HEK293 (cell line): ENCODE measurements around the gene NUFIP2.

Experiments used
- GLIS1 ChIP-seq: fragments of 450-650 bp; formaldehyde crosslinking; IDR thresholded peaks from 2 replicates; pipeline ENCODE4 v1.5.1; 2016; ENCODE audit warnings: missing biosample characterization, missing genetic modification characterization
- KLF1 ChIP-seq: fragments of 450-650 bp; formaldehyde crosslinking; IDR thresholded peaks from 2 replicates; pipeline ENCODE4 v1.5.1; 2016; ENCODE audit warnings: missing biosample characterization, missing genetic modification characterization
- REPIN1 ChIP-seq: fragments of 450-650 bp; formaldehyde crosslinking; IDR thresholded peaks from 2 replicates; pipeline ENCODE4 v1.5.1; 2017; ENCODE audit warnings: missing biosample characterization, missing genetic modification characterization, low read depth
- SP3 ChIP-seq: fragments of 450-650 bp; formaldehyde crosslinking; IDR thresholded peaks from 2 replicates; pipeline ENCODE4 v1.5.1; 2016; ENCODE audit warnings: missing biosample characterization, missing genetic modification characterization
- ZFP3 ChIP-seq: fragments of 450-650 bp; formaldehyde crosslinking; IDR thresholded peaks from 2 replicates; pipeline ENCODE4 v1.5.1; 2016; ENCODE audit warnings: low read depth, missing biosample characterization, missing genetic modification characterization
- ZNF155 ChIP-seq: fragments of 450-650 bp; formaldehyde crosslinking; IDR thresholded peaks from 2 replicates; pipeline ENCODE4 v1.5.1; 2016; ENCODE audit warnings: missing biosample characterization, missing genetic modification characterization
- ZNF184 ChIP-seq: fragments of 450-650 bp; IDR thresholded peaks from 2 replicates; pipeline ENCODE4 v1.5.1; 2018; ENCODE audit warnings: missing biosample characterization, mild to moderate bottlenecking, missing genetic modification characterization
- ZNF23 ChIP-seq: fragments of 450-650 bp; formaldehyde crosslinking; IDR thresholded peaks from 2 replicates; pipeline ENCODE4 v1.5.1; 2016; ENCODE audit warnings: missing biosample characterization, missing genetic modification characterization, borderline replicate concordance
- ZNF292 ChIP-seq: fragments of 450-650 bp; formaldehyde crosslinking; IDR thresholded peaks from 2 replicates; pipeline ENCODE4 v1.5.1; 2016; ENCODE audit warnings: low read depth, missing biosample characterization, missing genetic modification characterization, borderline replicate concordance
- ZNF416 ChIP-seq: fragments of 450-650 bp; formaldehyde crosslinking; IDR thresholded peaks from 2 replicates; pipeline ENCODE4 v1.5.1; 2016; ENCODE audit warnings: missing biosample characterization, missing genetic modification characterization
- ZNF548 ChIP-seq: fragments of 450-650 bp; formaldehyde crosslinking; IDR thresholded peaks from 2 replicates; pipeline ENCODE4 v1.5.1; 2016; ENCODE audit warnings: missing biosample characterization, missing genetic modification characterization
- ZNF654 ChIP-seq: fragments of 450-650 bp; formaldehyde crosslinking; IDR thresholded peaks from 2 replicates; pipeline ENCODE4 v1.5.1; 2016; ENCODE audit warnings: low read depth, missing biosample characterization, missing genetic modification characterization
- ZNF658 ChIP-seq: fragments of 450-650 bp; formaldehyde crosslinking; IDR thresholded peaks from 2 replicates; pipeline ENCODE4; 2016; ENCODE audit warnings: missing biosample characterization, missing genetic modification characterization
- ZNF843 ChIP-seq: fragments of 450-650 bp; formaldehyde crosslinking; IDR thresholded peaks from 2 replicates; pipeline ENCODE4 v1.5.1; 2016; ENCODE audit warnings: missing biosample characterization, missing genetic modification characterization
- TF ChIP-seq, protein P1 (sequence below): fragments of 450-650 bp; formaldehyde crosslinking; IDR thresholded peaks from 2 replicates; pipeline ENCODE4 v1.5.1; 2016; ENCODE audit warnings: missing biosample characterization, missing genetic modification characterization, borderline replicate concordance
- TF ChIP-seq, protein P2 (sequence below): fragments of 450-650 bp; formaldehyde crosslinking; IDR thresholded peaks from 2 replicates; pipeline ENCODE4 v1.5.1; 2016; ENCODE audit warnings: missing biosample characterization, missing genetic modification characterization
- TF ChIP-seq, protein P3 (sequence below): fragments of 450-650 bp; formaldehyde crosslinking; IDR thresholded peaks from 2 replicates; pipeline ENCODE4 v1.5.1; 2017; ENCODE audit warnings: missing biosample characterization, mild to moderate bottlenecking, missing genetic modification characterization, moderate library complexity
- TF ChIP-seq, protein P4 (sequence below): fragments of 450-650 bp; formaldehyde crosslinking; IDR thresholded peaks from 2 replicates; pipeline ENCODE4 v1.5.1; 2016; ENCODE audit warnings: missing biosample characterization, missing genetic modification characterization
- TF ChIP-seq, protein P5 (sequence below): fragments of 450-650 bp; formaldehyde crosslinking; IDR thresholded peaks from 2 replicates; pipeline ENCODE4 v1.5.1; 2016; ENCODE audit warnings: missing biosample characterization, missing genetic modification characterization
- TF ChIP-seq, protein P6 (sequence below): fragments of 450-650 bp; formaldehyde crosslinking; IDR thresholded peaks from 2 replicates; pipeline ENCODE4 v1.5.1; 2016; ENCODE audit warnings: missing biosample characterization, missing genetic modification characterization, low read depth
- TF ChIP-seq, protein P7 (sequence below): fragments of 450-650 bp; formaldehyde crosslinking; IDR thresholded peaks from 2 replicates; pipeline ENCODE4; 2016; ENCODE audit warnings: missing biosample characterization, missing genetic modification characterization
- TF ChIP-seq, protein P8 (sequence below): fragments of 450-650 bp; formaldehyde crosslinking; IDR thresholded peaks from 2 replicates; pipeline ENCODE4 v1.5.1; 2016; ENCODE audit warnings: missing biosample characterization, missing genetic modification characterization
- TF ChIP-seq, protein P9 (sequence below): fragments of 450-650 bp; formaldehyde crosslinking; IDR thresholded peaks from 2 replicates; pipeline ENCODE4 v1.5.1; 2016; ENCODE audit warnings: missing biosample characterization, missing genetic modification characterization

NUFIP2 gene

DNA sequence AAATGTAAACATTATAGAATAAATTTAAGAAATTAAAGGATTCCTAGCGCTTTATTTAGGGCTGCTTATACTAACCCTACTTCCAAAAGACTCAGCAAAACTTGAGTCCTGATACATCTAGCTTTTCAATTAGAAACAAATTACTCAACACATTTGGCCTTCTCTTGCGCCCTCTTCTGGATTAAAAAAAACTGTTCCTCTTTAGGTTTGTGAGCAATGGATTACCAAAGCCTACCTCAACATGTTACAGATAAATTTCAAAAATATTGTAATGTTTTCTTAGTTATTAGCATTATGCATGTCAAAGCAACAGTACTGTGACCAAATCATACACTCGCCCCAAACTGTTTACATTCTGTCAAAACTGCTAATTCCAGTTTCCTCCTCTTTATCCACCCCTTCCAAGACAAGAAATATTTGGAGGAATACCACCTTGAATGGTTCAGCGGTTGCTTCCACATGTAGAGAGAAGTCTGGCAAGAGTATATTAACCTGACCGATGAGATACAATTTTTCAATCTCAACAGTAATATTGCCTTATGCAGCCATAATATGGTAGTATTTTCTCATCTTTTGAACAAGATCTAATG lies 2.7 kb downstream of the NUFIP2 start (continued):
- TF ChIP-seq ZNF23 (tag by site-specific recombination) (no peak), ZNF658 (tag by site-specific recombination) (no peak), ZNF184 (0 out of 2 replicates have a peak, but pooled peaks have one; percentile 37), KLF1 (tag by site-specific recombination) (no peak), ZNF292 (no peak), ZNF654 (tag by site-specific recombination) (peak; percentile 78), GLIS1 (tag by site-specific recombination) (no peak), ZFP3 (no peak), ZNF843 (no peak), ZNF155 (tag by site-specific recombination) (no peak), SP3 (tag by site-specific recombination) (no peak), ZNF416 (tag by site-specific recombination) (no peak), REPIN1 (tag by site-specific recombination) (no peak), ZNF548 (no peak)
- TF ChIP-seq, protein P1, sequence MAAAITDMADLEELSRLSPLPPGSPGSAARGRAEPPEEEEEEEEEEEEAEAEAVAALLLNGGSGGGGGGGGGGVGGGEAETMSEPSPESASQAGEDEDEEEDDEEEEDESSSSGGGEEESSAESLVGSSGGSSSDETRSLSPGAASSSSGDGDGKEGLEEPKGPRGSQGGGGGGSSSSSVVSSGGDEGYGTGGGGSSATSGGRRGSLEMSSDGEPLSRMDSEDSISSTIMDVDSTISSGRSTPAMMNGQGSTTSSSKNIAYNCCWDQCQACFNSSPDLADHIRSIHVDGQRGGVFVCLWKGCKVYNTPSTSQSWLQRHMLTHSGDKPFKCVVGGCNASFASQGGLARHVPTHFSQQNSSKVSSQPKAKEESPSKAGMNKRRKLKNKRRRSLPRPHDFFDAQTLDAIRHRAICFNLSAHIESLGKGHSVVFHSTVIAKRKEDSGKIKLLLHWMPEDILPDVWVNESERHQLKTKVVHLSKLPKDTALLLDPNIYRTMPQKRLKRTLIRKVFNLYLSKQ (tag by site-specific recombination) = no peak
- TF ChIP-seq, protein P2, sequence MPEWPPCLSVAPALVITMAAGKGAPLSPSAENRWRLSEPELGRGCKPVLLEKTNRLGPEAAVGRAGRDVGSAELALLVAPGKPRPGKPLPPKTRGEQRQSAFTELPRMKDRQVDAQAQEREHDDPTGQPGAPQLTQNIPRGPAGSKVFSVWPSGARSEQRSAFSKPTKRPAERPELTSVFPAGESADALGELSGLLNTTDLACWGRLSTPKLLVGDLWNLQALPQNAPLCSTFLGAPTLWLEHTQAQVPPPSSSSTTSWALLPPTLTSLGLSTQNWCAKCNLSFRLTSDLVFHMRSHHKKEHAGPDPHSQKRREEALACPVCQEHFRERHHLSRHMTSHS (tag by site-specific recombination) = no peak
- TF ChIP-seq, protein P3, sequence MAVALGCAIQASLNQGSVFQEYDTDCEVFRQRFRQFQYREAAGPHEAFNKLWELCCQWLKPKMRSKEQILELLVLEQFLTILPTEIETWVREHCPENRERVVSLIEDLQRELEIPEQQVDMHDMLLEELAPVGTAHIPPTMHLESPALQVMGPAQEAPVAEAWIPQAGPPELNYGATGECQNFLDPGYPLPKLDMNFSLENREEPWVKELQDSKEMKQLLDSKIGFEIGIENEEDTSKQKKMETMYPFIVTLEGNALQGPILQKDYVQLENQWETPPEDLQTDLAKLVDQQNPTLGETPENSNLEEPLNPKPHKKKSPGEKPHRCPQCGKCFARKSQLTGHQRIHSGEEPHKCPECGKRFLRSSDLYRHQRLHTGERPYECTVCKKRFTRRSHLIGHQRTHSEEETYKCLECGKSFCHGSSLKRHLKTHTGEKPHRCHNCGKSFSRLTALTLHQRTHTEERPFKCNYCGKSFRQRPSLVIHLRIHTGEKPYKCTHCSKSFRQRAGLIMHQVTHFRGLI (tag by site-specific recombination) = no peak
- TF ChIP-seq, protein P4, sequence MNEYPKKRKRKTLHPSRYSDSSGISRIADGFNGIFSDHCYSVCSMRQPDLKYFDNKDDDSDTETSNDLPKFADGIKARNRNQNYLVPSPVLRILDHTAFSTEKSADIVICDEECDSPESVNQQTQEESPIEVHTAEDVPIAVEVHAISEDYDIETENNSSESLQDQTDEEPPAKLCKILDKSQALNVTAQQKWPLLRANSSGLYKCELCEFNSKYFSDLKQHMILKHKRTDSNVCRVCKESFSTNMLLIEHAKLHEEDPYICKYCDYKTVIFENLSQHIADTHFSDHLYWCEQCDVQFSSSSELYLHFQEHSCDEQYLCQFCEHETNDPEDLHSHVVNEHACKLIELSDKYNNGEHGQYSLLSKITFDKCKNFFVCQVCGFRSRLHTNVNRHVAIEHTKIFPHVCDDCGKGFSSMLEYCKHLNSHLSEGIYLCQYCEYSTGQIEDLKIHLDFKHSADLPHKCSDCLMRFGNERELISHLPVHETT (tag by site-specific recombination) = no peak
- TF ChIP-seq, protein P5, sequence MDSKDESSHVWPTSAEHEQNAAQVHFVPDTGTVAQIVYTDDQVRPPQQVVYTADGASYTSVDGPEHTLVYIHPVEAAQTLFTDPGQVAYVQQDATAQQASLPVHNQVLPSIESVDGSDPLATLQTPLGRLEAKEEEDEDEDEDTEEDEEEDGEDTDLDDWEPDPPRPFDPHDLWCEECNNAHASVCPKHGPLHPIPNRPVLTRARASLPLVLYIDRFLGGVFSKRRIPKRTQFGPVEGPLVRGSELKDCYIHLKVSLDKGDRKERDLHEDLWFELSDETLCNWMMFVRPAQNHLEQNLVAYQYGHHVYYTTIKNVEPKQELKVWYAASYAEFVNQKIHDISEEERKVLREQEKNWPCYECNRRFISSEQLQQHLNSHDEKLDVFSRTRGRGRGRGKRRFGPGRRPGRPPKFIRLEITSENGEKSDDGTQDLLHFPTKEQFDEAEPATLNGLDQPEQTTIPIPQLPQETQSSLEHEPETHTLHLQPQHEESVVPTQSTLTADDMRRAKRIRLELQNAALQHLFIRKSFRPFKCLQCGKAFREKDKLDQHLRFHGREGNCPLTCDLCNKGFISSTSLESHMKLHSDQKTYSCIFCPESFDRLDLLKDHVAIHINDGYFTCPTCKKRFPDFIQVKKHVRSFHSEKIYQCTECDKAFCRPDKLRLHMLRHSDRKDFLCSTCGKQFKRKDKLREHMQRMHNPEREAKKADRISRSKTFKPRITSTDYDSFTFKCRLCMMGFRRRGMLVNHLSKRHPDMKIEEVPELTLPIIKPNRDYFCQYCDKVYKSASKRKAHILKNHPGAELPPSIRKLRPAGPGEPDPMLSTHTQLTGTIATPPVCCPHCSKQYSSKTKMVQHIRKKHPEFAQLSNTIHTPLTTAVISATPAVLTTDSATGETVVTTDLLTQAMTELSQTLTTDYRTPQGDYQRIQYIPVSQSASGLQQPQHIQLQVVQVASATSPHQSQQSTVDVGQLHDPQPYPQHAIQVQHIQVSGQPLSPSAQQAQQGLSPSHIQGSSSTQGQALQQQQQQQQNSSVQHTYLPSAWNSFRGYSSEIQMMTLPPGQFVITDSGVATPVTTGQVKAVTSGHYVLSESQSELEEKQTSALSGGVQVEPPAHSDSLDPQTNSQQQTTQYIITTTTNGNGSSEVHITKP (tag by site-specific recombination) = peak; percentile 9; the same call in 1 of the 2 replicates
- TF ChIP-seq, protein P6, sequence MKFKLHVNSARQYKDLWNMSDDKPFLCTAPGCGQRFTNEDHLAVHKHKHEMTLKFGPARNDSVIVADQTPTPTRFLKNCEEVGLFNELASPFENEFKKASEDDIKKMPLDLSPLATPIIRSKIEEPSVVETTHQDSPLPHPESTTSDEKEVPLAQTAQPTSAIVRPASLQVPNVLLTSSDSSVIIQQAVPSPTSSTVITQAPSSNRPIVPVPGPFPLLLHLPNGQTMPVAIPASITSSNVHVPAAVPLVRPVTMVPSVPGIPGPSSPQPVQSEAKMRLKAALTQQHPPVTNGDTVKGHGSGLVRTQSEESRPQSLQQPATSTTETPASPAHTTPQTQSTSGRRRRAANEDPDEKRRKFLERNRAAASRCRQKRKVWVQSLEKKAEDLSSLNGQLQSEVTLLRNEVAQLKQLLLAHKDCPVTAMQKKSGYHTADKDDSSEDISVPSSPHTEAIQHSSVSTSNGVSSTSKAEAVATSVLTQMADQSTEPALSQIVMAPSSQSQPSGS (tag by site-specific recombination) = no peak
- TF ChIP-seq, protein P7, sequence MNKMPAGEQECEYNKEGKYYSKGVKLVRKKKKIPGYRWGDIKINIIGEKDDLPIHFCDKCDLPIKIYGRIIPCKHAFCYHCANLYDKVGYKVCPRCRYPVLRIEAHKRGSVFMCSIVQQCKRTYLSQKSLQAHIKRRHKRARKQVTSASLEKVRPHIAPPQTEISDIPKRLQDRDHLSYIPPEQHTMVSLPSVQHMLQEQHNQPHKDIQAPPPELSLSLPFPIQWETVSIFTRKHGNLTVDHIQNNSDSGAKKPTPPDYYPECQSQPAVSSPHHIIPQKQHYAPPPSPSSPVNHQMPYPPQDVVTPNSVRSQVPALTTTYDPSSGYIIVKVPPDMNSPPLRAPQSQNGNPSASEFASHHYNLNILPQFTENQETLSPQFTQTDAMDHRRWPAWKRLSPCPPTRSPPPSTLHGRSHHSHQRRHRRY (tag by site-specific recombination) = no peak
- TF ChIP-seq, protein P8, sequence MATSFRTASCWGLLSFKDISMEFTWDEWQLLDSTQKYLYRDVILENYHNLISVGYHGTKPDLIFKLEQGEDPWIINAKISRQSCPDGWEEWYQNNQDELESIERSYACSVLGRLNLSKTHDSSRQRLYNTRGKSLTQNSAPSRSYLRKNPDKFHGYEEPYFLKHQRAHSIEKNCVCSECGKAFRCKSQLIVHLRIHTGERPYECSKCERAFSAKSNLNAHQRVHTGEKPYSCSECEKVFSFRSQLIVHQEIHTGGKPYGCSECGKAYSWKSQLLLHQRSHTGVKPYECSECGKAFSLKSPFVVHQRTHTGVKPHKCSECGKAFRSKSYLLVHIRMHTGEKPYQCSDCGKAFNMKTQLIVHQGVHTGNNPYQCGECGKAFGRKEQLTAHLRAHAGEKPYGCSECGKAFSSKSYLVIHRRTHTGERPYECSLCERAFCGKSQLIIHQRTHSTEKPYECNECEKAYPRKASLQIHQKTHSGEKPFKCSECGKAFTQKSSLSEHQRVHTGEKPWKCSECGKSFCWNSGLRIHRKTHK (tag by site-specific recombination) = no peak
- TF ChIP-seq, protein P9, sequence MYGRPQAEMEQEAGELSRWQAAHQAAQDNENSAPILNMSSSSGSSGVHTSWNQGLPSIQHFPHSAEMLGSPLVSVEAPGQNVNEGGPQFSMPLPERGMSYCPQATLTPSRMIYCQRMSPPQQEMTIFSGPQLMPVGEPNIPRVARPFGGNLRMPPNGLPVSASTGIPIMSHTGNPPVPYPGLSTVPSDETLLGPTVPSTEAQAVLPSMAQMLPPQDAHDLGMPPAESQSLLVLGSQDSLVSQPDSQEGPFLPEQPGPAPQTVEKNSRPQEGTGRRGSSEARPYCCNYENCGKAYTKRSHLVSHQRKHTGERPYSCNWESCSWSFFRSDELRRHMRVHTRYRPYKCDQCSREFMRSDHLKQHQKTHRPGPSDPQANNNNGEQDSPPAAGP (tag by site-specific recombination) = no peak
